ENCODE results near the gene RHOH.

GRCh38 chr4:40183615-40184411, 13.0 kb upstream of the RHOH start:
- TF ChIP-seq POLR2AphosphoS5 (IDR thresholded peaks at IDR 0.05; ENCODE audit: low read length) (no peak), MYC (IDR thresholded peaks at IDR 0.05; ENCODE audit: insufficient read depth, insufficient read length, insufficient replicate concordance, low read length, severe bottlenecking) (no peak), SIN3A (IDR thresholded peaks at IDR 0.05; ENCODE audit: low read depth, low read length) (no peak), PAX8 (IDR thresholded peaks at IDR 0.05) (no peak), NFYA (IDR thresholded peaks at IDR 0.05; ENCODE audit: borderline replicate concordance, low read depth, low read length) (no peak), EP300 (IDR thresholded peaks at IDR 0.05; ENCODE audit: borderline replicate concordance in 1 of 2, control insufficient read depth in 1 of 2, low read depth in 2 of 2, low read length in 2 of 2) (0 out of 4 replicates have a peak, but pooled peaks have one; percentile 17 to 25)

Measured in GM12878 (cell line).